A549 (cell line): Measurements from ENCODE around the gene AWAT2. TPM values are rescaled to one million over a fixed set of nuclear protein-coding genes. Genes with fewer than 3 reads are reported as not detected.

Source experiments
- ATAC-seq, 2 experiments: fragments of 200-7000 bp in 1 of 2; fragments of >200 bp in 1 of 2; cut with Nextera tagmentation in 1 of 2; cut with Tn5 transposase in 1 of 2; 3 replicates each; pipeline versions ENCODE4 v1.8.0 to v1.9.1; 2018 to 2020; ENCODE audit warnings: mild to moderate bottlenecking in 1 of 2, moderate library complexity in 1 of 2
- CTCF ChIA-PET: fragments of 300-600 bp; sonication (Branson Sonifier 250); formaldehyde crosslinking; extraction: SDS; loops from one replicate; lab custom pipeline; 2021; ENCODE audit warnings: antibody characterized with exemption, inconsistent platforms; lab: Yijun Ruan, JAX
- POLR2A ChIA-PET: fragments of 350-600 bp; formaldehyde crosslinking; extraction: SDS; loops from one replicate; lab custom pipeline; 2021; ENCODE audit warnings: antibody characterized with exemption, inconsistent platforms; lab: Yijun Ruan, JAX
- DNase-seq, 2 experiments: peaks; one replicate each; pipeline versions ENCODE4 v3.0.0 to v3.0.0-alpha.2; 2011 to 2016; ENCODE audit warnings: low read depth in 1 of 2, low spot score in 1 of 2
- FAIRE-seq: peaks from 2 replicates; lab custom pipeline; 2011; peaks lifted over from hg19 to GRCh38; lab: Jason Lieb, UNC
- H3K27ac ChIP-seq, 2 experiments: fragments of >200 bp; sonication (Bioruptor Twin); formaldehyde crosslinking; 3 replicates each; pipeline ENCODE4 v1.5.1; 2016 to 2017
- H3K4me1 ChIP-seq: fragments of >200 bp; sonication (Bioruptor Twin); formaldehyde crosslinking; 3 replicates; pipeline ENCODE4 v1.6.1; 2016
- H3K4me2 ChIP-seq: fragments of >200 bp; sonication (Bioruptor Twin); formaldehyde crosslinking; 3 replicates; pipeline ENCODE4 v1.6.1; 2016
- H3K4me3 ChIP-seq: fragments of >200 bp; sonication (Bioruptor Twin); formaldehyde crosslinking; 3 replicates; pipeline ENCODE4 v1.5.1; 2016
- H3K9me3 ChIP-seq: fragments of >200 bp; sonication (Bioruptor Twin); formaldehyde crosslinking; 3 replicates; pipeline ENCODE4 v1.6.1; 2016
- ATOH8 ChIP-seq: fragments of 250-450 bp; sonication (Bioruptor Pico); IDR thresholded peaks from 2 replicates; pipeline ENCODE4 v1.5.0; 2020; ENCODE audit warnings: low read depth, mild to moderate bottlenecking, moderate library complexity
- BCL3 ChIP-seq: fragments of >200 bp; sonication (Bioruptor Twin); formaldehyde crosslinking; IDR thresholded peaks from 3 replicates; pipeline ENCODE4 v1.6.1; 2016
- CBX2 ChIP-seq: fragments of 200-600 bp; sonication (generic); IDR thresholded peaks from 2 replicates; pipeline ENCODE4 v1.6.1; 2016; ENCODE audit warnings: low read depth, mild to moderate bottlenecking, borderline replicate concordance
- CBX8 ChIP-seq: fragments of 200-600 bp; sonication (generic); IDR thresholded peaks from 2 replicates; pipeline ENCODE4 v1.6.1; 2016
- CTCF ChIP-seq: fragments of >200 bp; sonication (Bioruptor Twin); formaldehyde crosslinking; IDR thresholded peaks from 3 replicates; pipeline ENCODE4 v1.5.1; 2016
- E2F6 ChIP-seq: IDR thresholded peaks from 2 replicates; pipeline ENCODE4 v1.6.1; 2012; ENCODE audit warnings: low read depth, borderline replicate concordance
- EP300 ChIP-seq, 2 experiments: fragments of >200 bp; sonication (Bioruptor Twin); formaldehyde crosslinking; IDR thresholded peaks; 2 replicates in 1 of 2; 3 replicates in 1 of 2; pipeline ENCODE4 v1.6.1; 2016 to 2017
- FOSB ChIP-seq: fragments of 250-450 bp; sonication (Bioruptor Pico); IDR thresholded peaks from 2 replicates; pipeline ENCODE4 v1.5.0; 2020; ENCODE audit warnings: mild to moderate bottlenecking, moderate library complexity
- FOSL2 ChIP-seq, 2 experiments: fragments of 450-650 bp in 1 of 2; fragments of >200 bp in 1 of 2; sonication (Bioruptor Twin) in 1 of 2; formaldehyde crosslinking; IDR thresholded peaks; 2 replicates each; pipeline versions ENCODE4 v1.5.0 to v1.6.1; 2016 to 2020; ENCODE audit warnings: mild to moderate bottlenecking in 1 of 2, moderate library complexity in 1 of 2
- FOXS1 ChIP-seq: fragments of 250-450 bp; sonication (Bioruptor Pico); IDR thresholded peaks from 2 replicates; pipeline ENCODE4 v1.5.0; 2020; ENCODE audit warnings: mild to moderate bottlenecking, moderate library complexity
- HDAC2 ChIP-seq: fragments of 200-600 bp; sonication (generic); IDR thresholded peaks from 2 replicates; pipeline ENCODE4 v1.6.1; 2016
- HES2 ChIP-seq: fragments of >200 bp; sonication (Bioruptor Twin); formaldehyde crosslinking; IDR thresholded peaks from 2 replicates; pipeline ENCODE4 v1.6.1; 2016
- MAFK ChIP-seq: fragments of 450-650 bp; IDR thresholded peaks from 2 replicates; pipeline ENCODE4 v1.6.1; 2014; ENCODE audit not compliant: partially characterized antibody
- MAX ChIP-seq: IDR thresholded peaks from 2 replicates; pipeline ENCODE4 v1.6.1; 2012
- MYC ChIP-seq: IDR thresholded peaks from 2 replicates; pipeline ENCODE4 v1.6.1; 2012; ENCODE audit warnings: mild to moderate bottlenecking, inconsistent platforms, low read length, improper control_type of control experiment, borderline replicate concordance
- NFE2L2 ChIP-seq: fragments of 150-350 bp; conservative IDR thresholded peaks from 2 replicates; pipeline ENCODE4 v1.6.1; 2014; ENCODE audit warnings: low read length
- PHF8 ChIP-seq: fragments of 200-600 bp; sonication (generic); IDR thresholded peaks from 2 replicates; pipeline ENCODE4 v1.6.1; 2016; ENCODE audit warnings: low read depth, mild to moderate bottlenecking, antibody characterized with exemption, moderate library complexity, borderline replicate concordance
- POLR2AphosphoS2 ChIP-seq: conservative IDR thresholded peaks from 2 replicates; pipeline ENCODE4 v1.6.1; 2012; ENCODE audit warnings: low read length, improper control_type of control experiment, inconsistent platforms
- RAD21 ChIP-seq, 2 experiments: fragments of >200 bp in 1 of 2; sonication (Bioruptor Twin) in 1 of 2; formaldehyde crosslinking in 1 of 2; IDR thresholded peaks in 1 of 2; conservative IDR thresholded peaks in 1 of 2; 2 replicates in 1 of 2; 3 replicates in 1 of 2; pipeline ENCODE4 v1.6.1; 2012 to 2018; ENCODE audit warnings: inconsistent platforms in 1 of 2
- RARB ChIP-seq: fragments of 250-450 bp; sonication (Bioruptor Pico); IDR thresholded peaks from 2 replicates; pipeline ENCODE4 v1.8.0; 2021; ENCODE audit warnings: mild to moderate bottlenecking, moderate library complexity
- RCOR1 ChIP-seq: fragments of 150-350 bp; IDR thresholded peaks from 2 replicates; pipeline ENCODE4 v1.6.1; 2014; ENCODE audit warnings: antibody characterized with exemption, low read length, low read depth
- RFX5 ChIP-seq: fragments of 450-650 bp; IDR thresholded peaks from 2 replicates; pipeline ENCODE4 v1.7.1; 2014; ENCODE audit warnings: antibody characterized with exemption, mild to moderate bottlenecking, moderate library complexity
- SMC3 ChIP-seq: fragments of >200 bp; sonication (Bioruptor Twin); formaldehyde crosslinking; IDR thresholded peaks from 3 replicates; pipeline ENCODE4 v1.6.1; 2018; ENCODE audit warnings: inconsistent platforms
- SREBF2 ChIP-seq: fragments of 450-650 bp; IDR thresholded peaks from 2 replicates; pipeline ENCODE4 v1.6.1; 2014; ENCODE audit warnings: mild to moderate bottlenecking, moderate library complexity
- TFCP2L1 ChIP-seq: fragments of 250-450 bp; sonication (Bioruptor Pico); IDR thresholded peaks from 2 replicates; pipeline ENCODE4 v1.5.0; 2021; ENCODE audit warnings: mild to moderate bottlenecking
- TP53 ChIP-seq: fragments of 250-450 bp; sonication (Bioruptor Pico); IDR thresholded peaks from 2 replicates; pipeline ENCODE4 v1.5.0; 2021; ENCODE audit warnings: mild to moderate bottlenecking, moderate library complexity
- USF2 ChIP-seq: fragments of 450-650 bp; IDR thresholded peaks from 2 replicates; pipeline ENCODE4 v1.6.1; 2014; ENCODE audit warnings: antibody characterized with exemption
- WGBS: methylation state at CpG from one replicate; pipeline ENCODE4 v1.1.6; 2017; ENCODE audit errors: missing lambda C conversion rate; 5-methylcytosine and 5-hydroxymethylcytosine counted together
- polyA plus RNA-seq, 4 experiments: library from polyadenylated mRNA; depleted of rRNA in 3 of 4; stranded (reverse); fragments of >200 nt; fragmentation: RNase III in 1 of 4; extraction: RNeasy Plus Mini Kit Qiagen cat#74134 plus additional on column Dnase treatment in 1 of 4; gene quantifications; 2 replicates in 3 of 4; 3 replicates in 1 of 4; pipeline ENCODE4 v1.2.3, GENCODE V29; 2011 to 2017

Gene AWAT2
- polyA plus RNA-seq, 2 of the 4 experiments (the other 2 are of a cell fraction), result not detected

GRCh38 chrX:70087857-70088630 lies 38.3 kb upstream of the AWAT2 start:
- ChIA-PET POLR2A (no interaction called here), CTCF (interaction anchor here (0.6 to 4.4 kb wide), 4 partner anchors 9 to 664 kb away, joined by 3 to 30 read pairs (median 4); no protein-coding TSS in a partner anchor)
- Histone ChIP-seq H3K4me1 (no peaks in the 10 kb centered on the region), H3K4me2 (no peak overlapping the region), H3K4me3 (no peak overlapping the region), H3K9me3 (no peaks in the 10 kb centered on the region), H3K27ac (no peak overlapping the region)
- FAIRE-seq (no peak), DNase-seq (no peak), ATAC-seq (no peak)
- WGBS, result 64% methylated on average over 10 of the region's 11 CpGs
- TF ChIP-seq E2F6 (no peak), CBX2 (no peak), MYC (no peak), NFE2L2 (no peak), RFX5 (no peak), FOXS1 (CRISPR knock-in tag) (no peak), MAX (no peak), HDAC2 (no peak), RARB (no peak), EP300 (IDR thresholded peaks at IDR 0.05) (no peak), USF2 (no peak), FOSL2 (IDR thresholded peaks at IDR 0.05) (no peak), FOSL2 (CRISPR knock-in tag; IDR thresholded peaks at IDR 0.05) (no peak), BCL3 (no peak)

- FAIRE-seq (no peak), ATAC-seq (no peak), DNase-seq (no peak)
- ChIA-PET CTCF (interaction anchor here (1.6 kb wide), 1 partner anchor 13 kb away, joined by 6 read pairs; no protein-coding TSS in a partner anchor), POLR2A (no interaction called here)
- H3K4me1 ChIP-seq, result no peaks in the 10 kb centered on the region
- H3K27ac ChIP-seq, result no peak overlapping the region
- TF ChIP-seq MAFK (no peak), TP53 (CRISPR knock-in tag) (no peak), SREBF2 (no peak), POLR2AphosphoS2 (no peak), SMC3 (no peak), PHF8 (no peak), HES2 (no peak), CTCF (no peak), FOSB (no peak), FOXS1 (CRISPR knock-in tag) (no peak), RCOR1 (no peak), ATOH8 (CRISPR knock-in tag) (no peak), CBX8 (no peak), RAD21 (conservative IDR thresholded peaks at IDR 0.05 in 1 of 2, IDR thresholded peaks at IDR 0.05 in 1 of 2) (no peak), USF2 (no peak), TFCP2L1 (CRISPR knock-in tag) (no peak)
- H3K4me2 ChIP-seq, result no peak overlapping the region
- H3K9me3 ChIP-seq, result no peaks in the 10 kb centered on the region
- WGBS, result 51% methylated on average over 5 of the region's 5 CpGs
- H3K4me3 ChIP-seq, result no peak overlapping the region
Measured at GRCh38 chrX:70084592-70085240, 35.0 kb upstream of the AWAT2 start.
